Measurements from ENCODE around the gene ABRACL. TPM values are rescaled to one million over a fixed set of nuclear protein-coding genes. Genes with fewer than 3 reads are reported as not detected.

The ABRACL gene
- total and polyA plus RNA-seq, 2 of the 4 experiments (the other 2 are of a cell fraction): 16.0 to 27.9 TPM

DNA sequence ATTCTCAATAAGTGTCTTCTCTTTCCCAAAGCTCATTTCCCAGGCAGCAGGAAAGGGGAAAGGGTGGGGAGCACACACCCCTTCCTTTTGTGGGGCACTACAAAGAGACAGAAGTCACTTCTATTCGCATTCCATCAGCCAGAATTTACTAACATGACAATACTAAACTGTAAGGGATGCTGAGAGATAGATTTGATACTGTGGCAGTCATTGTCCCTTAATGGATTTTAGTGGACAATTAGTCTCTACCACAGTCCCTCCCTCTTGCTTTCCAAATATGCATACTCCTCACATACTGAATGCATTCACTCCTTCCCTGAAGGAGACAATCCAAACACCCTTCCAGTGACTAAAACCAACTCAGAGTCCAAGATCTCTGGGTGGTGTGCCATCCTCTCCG is 50.5 kb downstream of the ABRACL start:
- dilution Hi-C loops (cut with HindIII; ENCODE audit: low sequenced_read_pairs, unreplicated experiment): no loop called here
- Histone ChIP-seq H2BK120ac (ENCODE audit: low read depth, low read length) (no peak overlapping the region), H3K14ac (replicated peaks; ENCODE audit: low read depth, low read length) (no peak overlapping the region), H2BK5ac (ENCODE audit: low read depth, low read length, poor library complexity, severe bottlenecking) (no peak overlapping the region), H4K20me1 (ENCODE audit: insufficient read depth, low read length) (no peaks in the 10 kb centered on the region), H2AK9ac (replicated peaks; ENCODE audit: low read depth, low read length, poor library complexity) (no peak overlapping the region), H3K27ac (ENCODE audit: insufficient read depth, low read length) (no peak overlapping the region), H3K4me3 (ENCODE audit: insufficient read depth, low read depth, low read length) (no peak overlapping the region), H4K5ac (ENCODE audit: low read depth, low read length) (no peak overlapping the region), H3K27me3 (ENCODE audit: control insufficient read depth, insufficient read depth, low read length) (peaks cover 3% of the 10 kb centered on the region), H4K91ac (ENCODE audit: insufficient read depth, low read depth, low read length) (no peak overlapping the region), H3K36me3 (ENCODE audit: control insufficient read depth, insufficient read depth, low read length) (no peaks in the 10 kb centered on the region), H3K4me1 (ENCODE audit: control insufficient read depth, insufficient read depth, low read length) (no peaks in the 10 kb centered on the region), H3K9me1 (ENCODE audit: insufficient read depth, low read length) (no peaks in the 10 kb centered on the region), H3K56ac (ENCODE audit: extremely low read depth, insufficient read depth, low read length) (no peak overlapping the region), H2BK15ac (ENCODE audit: low read depth, low read length) (no peak overlapping the region), H2AK5ac (ENCODE audit: low read depth, low read length) (no peak overlapping the region), H3K4me2 (ENCODE audit: low read depth, low read length) (no peak overlapping the region), H3K4ac (ENCODE audit: low read depth, low read length) (no peak overlapping the region), H3K9ac (ENCODE audit: low read depth, low read length) (no peak overlapping the region), H3K23ac (ENCODE audit: low read depth, low read length) (no peak overlapping the region), H2BK20ac (ENCODE audit: low read depth, low read length) (no peak overlapping the region), H3K79me1 (ENCODE audit: low read depth in 1 of 2, low read length in 2 of 2) (no peaks in the 10 kb centered on the region), H3K9me3 (ENCODE audit: control insufficient read depth, insufficient read depth, low read length) (no peaks in the 10 kb centered on the region), H4K8ac (ENCODE audit: low read depth in 2 of 2, low read length in 2 of 2) (no peak overlapping the region), H2AFZ (replicated peaks; ENCODE audit: low read length, poor library complexity) (no peak overlapping the region), H3K18ac (ENCODE audit: low read depth, low read length) (no peak overlapping the region)
- ChIA-PET POLR2A (ENCODE audit: unreplicated experiment) (no interaction called here), CTCF (interaction anchor here (0.6 kb wide), 1 partner anchor 10 kb away, joined by 5 read pairs; no protein-coding TSS in a partner anchor)
- intact Hi-C loops (cut with micrococcal nuclease): no loop called here
- no CpG with 5 or more reads among the region's 2 CpGs for WGBS, 2 experiments (ENCODE audit: extremely low coverage in 2 of 2, insufficient read length in 1 of 2)
- no TSS peak for BruUV-seq (replicated peaks)
- DNase-seq (no peak), ATAC-seq (ENCODE audit: low read depth) (no peak)
- in situ Hi-C loops (cut with MboI; ENCODE audit: low sequenced_read_pairs): no loop called here
- TF ChIP-seq POLR2A (IDR thresholded peaks at IDR 0.05; ENCODE audit: low read depth, low read length) (no peak), MAFK (IDR thresholded peaks at IDR 0.05; ENCODE audit: low read depth, low read length) (no peak), MXI1 (IDR thresholded peaks at IDR 0.05; ENCODE audit: borderline replicate concordance, low read depth, low read length) (no peak), CEBPB (IDR thresholded peaks at IDR 0.05; ENCODE audit: low read depth, low read length) (no peak), SMC3 (IDR thresholded peaks at IDR 0.05; ENCODE audit: low read depth, low read length) (no peak), BHLHE40 (IDR thresholded peaks at IDR 0.05; ENCODE audit: low read depth, low read length) (no peak)

Measured in IMR-90 (cell line).